GM12878 (cell line): ENCODE measurements around the gene RASSF4. TPM values are rescaled to one million over a fixed set of nuclear protein-coding genes. Genes with fewer than 3 reads are reported as not detected.

Source experiments
- ATF7 ChIP-seq: fragments of 450-650 bp; IDR thresholded peaks from 2 replicates; pipeline ENCODE4 v1.6.1; 2016; ENCODE audit warnings: low read depth, mild to moderate bottlenecking
- BACH1 ChIP-seq: fragments of 450-650 bp; IDR thresholded peaks from 2 replicates; pipeline ENCODE4 v1.6.1; 2017; ENCODE audit warnings: mild to moderate bottlenecking, borderline replicate concordance
- CBX3 ChIP-seq: fragments of 200-600 bp; sonication (generic); IDR thresholded peaks from 2 replicates; pipeline ENCODE4 v1.6.1; 2016; ENCODE audit warnings: low read depth, borderline replicate concordance
- CHD2 ChIP-seq: IDR thresholded peaks from 2 replicates; pipeline ENCODE4 v1.6.1; 2011; ENCODE audit warnings: low read depth, low read length, improper control_type of control experiment, borderline replicate concordance
- KAT2A ChIP-seq: conservative IDR thresholded peaks from 2 replicates; pipeline ENCODE4 v1.6.1; 2011; ENCODE audit warnings: low read depth, low read length; ENCODE audit not compliant: control insufficient read depth
- LARP7 ChIP-seq: fragments of 450-650 bp; IDR thresholded peaks from 2 replicates; pipeline ENCODE4 v1.6.1; 2017; ENCODE audit warnings: mild to moderate bottlenecking
- MEF2A ChIP-seq: IDR thresholded peaks from 2 replicates; pipeline ENCODE4 v1.6.1; 2011; ENCODE audit warnings: low read depth, mild to moderate bottlenecking, low read length, moderate library complexity; ENCODE audit not compliant: insufficient read depth
- MEF2B ChIP-seq: fragments of 450-650 bp; IDR thresholded peaks from 2 replicates; pipeline ENCODE4 v1.6.1; 2018; ENCODE audit warnings: mild to moderate bottlenecking, moderate library complexity; ENCODE audit not compliant: partially characterized antibody, poor library complexity, severe bottlenecking
- MLLT1 ChIP-seq: fragments of 450-650 bp; IDR thresholded peaks from 2 replicates; pipeline ENCODE4 v1.6.1; 2016; ENCODE audit warnings: mild to moderate bottlenecking
- MTA3 ChIP-seq: IDR thresholded peaks from 2 replicates; pipeline ENCODE4 v1.6.1; 2012; ENCODE audit warnings: low read length, inconsistent platforms, borderline replicate concordance
- MYC ChIP-seq: IDR thresholded peaks from 2 replicates; pipeline ENCODE4 v1.6.1; 2011; ENCODE audit warnings: mild to moderate bottlenecking, low read length, moderate library complexity, inconsistent platforms; ENCODE audit not compliant: insufficient read depth, insufficient replicate concordance, insufficient read length, severe bottlenecking
- NBN ChIP-seq: fragments of 450-650 bp; IDR thresholded peaks from 2 replicates; pipeline ENCODE4 v1.6.1; 2016
- PKNOX1 ChIP-seq: fragments of 450-650 bp; IDR thresholded peaks from 2 replicates; pipeline ENCODE4 v1.6.1; 2016; ENCODE audit warnings: mild to moderate bottlenecking
- POLR2A ChIP-seq: IDR thresholded peaks from 2 replicates; pipeline ENCODE4 v1.6.1; 2011; ENCODE audit warnings: low read depth, mild to moderate bottlenecking, low read length
- PRDM15 ChIP-seq: fragments of 450-650 bp; formaldehyde crosslinking; IDR thresholded peaks from 2 replicates; pipeline ENCODE4 v1.4.0; 2020; ENCODE audit warnings: mild to moderate bottlenecking, moderate library complexity
- RAD21 ChIP-seq: IDR thresholded peaks from 2 replicates; pipeline ENCODE4 v1.6.1; 2011; ENCODE audit warnings: mild to moderate bottlenecking, low read depth, low read length, moderate library complexity; ENCODE audit not compliant: insufficient read depth
- SKIL ChIP-seq: fragments of 450-650 bp; IDR thresholded peaks from 2 replicates; pipeline ENCODE4 v1.6.1; 2017; ENCODE audit warnings: mild to moderate bottlenecking, low read depth, inconsistent platforms; ENCODE audit not compliant: poor library complexity, severe bottlenecking
- SMC3 ChIP-seq: IDR thresholded peaks from 2 replicates; pipeline ENCODE4 v1.6.1; 2011; ENCODE audit warnings: low read length, improper control_type of control experiment, borderline replicate concordance
- SUPT20H ChIP-seq: IDR thresholded peaks from 2 replicates; pipeline ENCODE4 v1.6.1; 2011; ENCODE audit warnings: low read depth, mild to moderate bottlenecking, low read length, moderate library complexity, borderline replicate concordance; ENCODE audit not compliant: control insufficient read depth
- TBL1XR1 ChIP-seq: IDR thresholded peaks from 2 replicates; pipeline ENCODE4 v1.6.1; 2012; ENCODE audit warnings: low read depth, low read length, improper control_type of control experiment
- ZNF207 ChIP-seq: fragments of 450-650 bp; IDR thresholded peaks from 2 replicates; pipeline ENCODE4 v1.6.1; 2014; ENCODE audit warnings: antibody characterized with exemption, mild to moderate bottlenecking, borderline replicate concordance
- ZNF622 ChIP-seq: fragments of 450-650 bp; IDR thresholded peaks from 2 replicates; pipeline ENCODE4 v1.6.1; 2017; ENCODE audit warnings: mild to moderate bottlenecking, inconsistent platforms
- polyA plus RNA-seq, 11 experiments: library from polyadenylated mRNA; depleted of rRNA in 4 of 11; unstranded in 6 of 11; stranded (reverse) in 5 of 11; fragments of >200 nt; fragmentation: Nextera tagmentation in 4 of 11; fragmentation: Illumina TruSeq in 1 of 11; extraction: Ambion mirVana in 4 of 11; extraction: Trizol in 1 of 11; gene quantifications; 1 replicate in 1 of 11; 2 replicates in 10 of 11; pipeline versions ENCODE4 v1.2.1 to v1.2.3, GENCODE V29; 2011 to 2016; ENCODE audit warnings: inconsistent platforms in 2 of 11, missing spikeins in 2 of 11, low read depth in 1 of 11
- total RNA-seq, 4 experiments: library from RNA; depleted of rRNA in 3 of 4; stranded (reverse); fragments of >200 nt in 3 of 4; fragmentation: Illumina TruSeq in 1 of 4; extraction: Trizol in 1 of 4; gene quantifications; 2 replicates each; pipeline versions ENCODE4 v1.2.1 to v1.2.3, GENCODE V29; 2013 to 2021

RASSF4 gene
- total and polyA plus RNA-seq, 10 of the 15 experiments (the other 5 are each of a cell fraction or from before 2014, with no cell fraction given) = 3.7 to 71.1 (median 16.8) TPM

- no peak for TF ChIP-seq PRDM15 (CRISPR knock-in tag)
- TF ChIP-seq ZNF207 = no peak; the same call in 1 of the 2 replicates
- no peak for TF ChIP-seq SUPT20H
- TF ChIP-seq ATF7 = no peak
- TF ChIP-seq TBL1XR1 = no peak
- TF ChIP-seq POLR2A = peak; percentile 88
- TF ChIP-seq MEF2A = no peak
- TF ChIP-seq KAT2A = no peak
- TF ChIP-seq NBN = no peak
- peak; percentile 48 for TF ChIP-seq MYC
- TF ChIP-seq CBX3 = no peak
- TF ChIP-seq PKNOX1 = no peak
- TF ChIP-seq MEF2B = no peak
- no peak for TF ChIP-seq RAD21
- TF ChIP-seq ZNF622 = no peak
- TF ChIP-seq SMC3 = no peak
- no peak for TF ChIP-seq MLLT1
- TF ChIP-seq MTA3 = no peak
- peak; percentile 44; the same call in 1 of the 2 replicates for TF ChIP-seq BACH1
- TF ChIP-seq SKIL = no peak
- TF ChIP-seq CHD2 = 0 out of 2 replicates have a peak, but pooled peaks have one; percentile 38
- TF ChIP-seq LARP7 = peak; percentile 42
Observed at GRCh38 chr10:45000752-45001380, 41.3 kb downstream of the RASSF4 start, which contains the start of gene ZNF22 (continued).
